Esophagus muscularis mucosa (tissue), 3 donors: ENCODE data around the gene BBS1.
A peak's percentile ranks its signal among the peaks of the same experiment; 100 is the strongest.

ENCODE experiments used
- POLR2A ChIP-seq: fragments of 450-650 bp; IDR thresholded peaks from one replicate; pipeline ENCODE4 v1.6.1; 2017; ENCODE audit warnings: antibody characterized with exemption, moderate library complexity, mild to moderate bottlenecking, low read depth
- POLR2AphosphoS5 ChIP-seq, 2 donors: sonication (generic); formaldehyde crosslinking; IDR thresholded peaks; one replicate each; pipeline ENCODE4 v1.6.1; 2017; ENCODE audit warnings: antibody characterized with exemption in 2 of 2
- TF ChIP-seq, protein P1 (sequence below), 3 experiments: fragments of 200-600 bp in 2 of 3; fragments of 450-650 bp in 1 of 3; sonication (generic) in 2 of 3; IDR thresholded peaks; one replicate each; pipeline ENCODE4 v1.5.1; 2017 to 2019; ENCODE audit warnings: antibody characterized with exemption in 3 of 3, mild to moderate bottlenecking in 2 of 3, moderate library complexity in 1 of 3

- TF ChIP-seq POLR2A = no peak
- TF ChIP-seq, protein P1, sequence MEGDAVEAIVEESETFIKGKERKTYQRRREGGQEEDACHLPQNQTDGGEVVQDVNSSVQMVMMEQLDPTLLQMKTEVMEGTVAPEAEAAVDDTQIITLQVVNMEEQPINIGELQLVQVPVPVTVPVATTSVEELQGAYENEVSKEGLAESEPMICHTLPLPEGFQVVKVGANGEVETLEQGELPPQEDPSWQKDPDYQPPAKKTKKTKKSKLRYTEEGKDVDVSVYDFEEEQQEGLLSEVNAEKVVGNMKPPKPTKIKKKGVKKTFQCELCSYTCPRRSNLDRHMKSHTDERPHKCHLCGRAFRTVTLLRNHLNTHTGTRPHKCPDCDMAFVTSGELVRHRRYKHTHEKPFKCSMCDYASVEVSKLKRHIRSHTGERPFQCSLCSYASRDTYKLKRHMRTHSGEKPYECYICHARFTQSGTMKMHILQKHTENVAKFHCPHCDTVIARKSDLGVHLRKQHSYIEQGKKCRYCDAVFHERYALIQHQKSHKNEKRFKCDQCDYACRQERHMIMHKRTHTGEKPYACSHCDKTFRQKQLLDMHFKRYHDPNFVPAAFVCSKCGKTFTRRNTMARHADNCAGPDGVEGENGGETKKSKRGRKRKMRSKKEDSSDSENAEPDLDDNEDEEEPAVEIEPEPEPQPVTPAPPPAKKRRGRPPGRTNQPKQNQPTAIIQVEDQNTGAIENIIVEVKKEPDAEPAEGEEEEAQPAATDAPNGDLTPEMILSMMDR (IDR thresholded peaks at IDR 0.05) = peak in 1 of 3 experiments; percentile 22
- peak; percentile 87 to 93 for TF ChIP-seq POLR2AphosphoS5 (IDR thresholded peaks at IDR 0.05)
Measured at GRCh38 chr11:66510271-66510989, at the start of gene BBS1.
